Measurements from ENCODE around the gene INS. TPM values are rescaled to one million over a fixed set of nuclear protein-coding genes. Genes with fewer than 3 reads are reported as not detected.

Gene INS
- total and polyA plus RNA-seq, 2 of the 4 experiments (the other 2 are of a cell fraction) = not detected

GRCh38 chr11:2177076-2177475 lies 16.1 kb upstream of the INS start:
- no TSS peak for BruUV-seq (replicated peaks)
- no peak overlapping the region for H3K18ac ChIP-seq (ENCODE audit: low read depth, low read length)
- H3K4me2 ChIP-seq (ENCODE audit: low read depth, low read length) = no peak overlapping the region
- H2AK5ac ChIP-seq (ENCODE audit: low read depth, low read length) = no peak overlapping the region
- no peak overlapping the region for H4K91ac ChIP-seq (ENCODE audit: insufficient read depth, low read depth, low read length)
- ATAC-seq (ENCODE audit: low read depth) (no peak), DNase-seq (no peak)
- intact Hi-C loops (cut with micrococcal nuclease) (no loop called here), in situ Hi-C loops (cut with MboI; ENCODE audit: low sequenced_read_pairs) (loop anchor here (25.0 kb wide), 1 partner anchor 710 kb away; the partner anchor contains the start of gene CDKN1C), dilution Hi-C loops (cut with HindIII; ENCODE audit: low sequenced_read_pairs, unreplicated experiment) (no loop called here)
- no peak overlapping the region for H3K23ac ChIP-seq (ENCODE audit: low read depth, low read length)
- no peak overlapping the region for H3K56ac ChIP-seq (ENCODE audit: extremely low read depth, insufficient read depth, low read length)
- 61% methylated on average over 3 of the region's 18 CpGs; no CpG with 5 or more reads in 1 of the 2 experiments for WGBS, 2 experiments (ENCODE audit: extremely low coverage in 2 of 2, insufficient read length in 1 of 2)
- no peak overlapping the region for H2BK120ac ChIP-seq (ENCODE audit: low read depth, low read length)
- no peak overlapping the region for H3K9ac ChIP-seq (ENCODE audit: low read depth, low read length)
- no peak overlapping the region for H3K4ac ChIP-seq (ENCODE audit: low read depth, low read length)
- H2BK5ac ChIP-seq (ENCODE audit: low read depth, low read length, poor library complexity, severe bottlenecking) = no peak overlapping the region
- no peaks in the 10 kb centered on the region for H3K4me1 ChIP-seq (ENCODE audit: control insufficient read depth, insufficient read depth, low read length)
- no peak overlapping the region for H2AK9ac ChIP-seq (replicated peaks; ENCODE audit: low read depth, low read length, poor library complexity)
- H3K14ac ChIP-seq (replicated peaks; ENCODE audit: low read depth, low read length) = no peak overlapping the region
- no peak overlapping the region for H3K4me3 ChIP-seq (ENCODE audit: insufficient read depth, low read depth, low read length)
- no peaks in the 10 kb centered on the region for H3K79me1 ChIP-seq (ENCODE audit: low read depth in 1 of 2, low read length in 2 of 2)
- ChIA-PET POLR2A (ENCODE audit: unreplicated experiment) (no interaction called here), CTCF (no interaction called here)
- H2BK20ac ChIP-seq (ENCODE audit: low read depth, low read length) = no peak overlapping the region
- H3K9me3 ChIP-seq (ENCODE audit: control insufficient read depth, insufficient read depth, low read length) = no peaks in the 10 kb centered on the region
- H3K27me3 ChIP-seq (ENCODE audit: control insufficient read depth, insufficient read depth, low read length) = peaks cover 4% of the 10 kb centered on the region; the same call in 1 of the 2 replicates
- no peak overlapping the region for H2BK15ac ChIP-seq (ENCODE audit: low read depth, low read length)
- H4K20me1 ChIP-seq (ENCODE audit: insufficient read depth, low read length) = no peaks in the 10 kb centered on the region
- no peak overlapping the region for H4K5ac ChIP-seq (ENCODE audit: low read depth, low read length)
- H2AFZ ChIP-seq (replicated peaks; ENCODE audit: low read length, poor library complexity) = no peak overlapping the region
- no peak overlapping the region for H3K27ac ChIP-seq (ENCODE audit: insufficient read depth, low read length)
- TF ChIP-seq USF2 (IDR thresholded peaks at IDR 0.05; ENCODE audit: low read depth, low read length) (no peak), RCOR1 (IDR thresholded peaks at IDR 0.05; ENCODE audit: insufficient replicate concordance, low read length) (no peak), MXI1 (IDR thresholded peaks at IDR 0.05; ENCODE audit: borderline replicate concordance, low read depth, low read length) (no peak), MAZ (IDR thresholded peaks at IDR 0.05; ENCODE audit: borderline replicate concordance, low read depth, low read length) (no peak), FOS (IDR thresholded peaks at IDR 0.05; ENCODE audit: low read depth, low read length) (no peak), ELK1 (IDR thresholded peaks at IDR 0.05; ENCODE audit: borderline replicate concordance, low read depth, low read length) (no peak), MAFK (IDR thresholded peaks at IDR 0.05; ENCODE audit: low read depth, low read length) (no peak), CHD1 (IDR thresholded peaks at IDR 0.05; ENCODE audit: low read depth, low read length) (no peak), NFE2L2 (IDR thresholded peaks at IDR 0.05; ENCODE audit: low read depth, low read length) (no peak), RFX5 (IDR thresholded peaks at IDR 0.05; ENCODE audit: low read depth, low read length) (no peak), POLR2A (IDR thresholded peaks at IDR 0.05; ENCODE audit: low read depth, low read length) (no peak), RAD21 (IDR thresholded peaks at IDR 0.05; ENCODE audit: low read length) (no peak), BHLHE40 (IDR thresholded peaks at IDR 0.05; ENCODE audit: low read depth, low read length) (no peak), CTCF (conservative IDR thresholded peaks at IDR 0.05; ENCODE audit: low read depth, low read length) (no peak), SMC3 (IDR thresholded peaks at IDR 0.05; ENCODE audit: low read depth, low read length) (no peak)
- H3K36me3 ChIP-seq (ENCODE audit: control insufficient read depth, insufficient read depth, low read length) = no peaks in the 10 kb centered on the region
- H4K8ac ChIP-seq (ENCODE audit: low read depth in 2 of 2, low read length in 2 of 2) = no peak overlapping the region
- H3K9me1 ChIP-seq (ENCODE audit: insufficient read depth, low read length) = peaks cover 6% of the 10 kb centered on the region

Measured in IMR-90 (cell line).